LNCaP clone FGC (cell line): ENCODE results near the gene SSC5D.
A peak's percentile ranks its signal among the peaks of the same experiment; 100 is the strongest.

Experiments
- DNase-seq: peaks from one replicate; pipeline ENCODE4 v3.0.0-alpha.2; 2011; ENCODE audit warnings: low read depth
- H3K4me3 ChIP-seq: 2 replicates; pipeline ENCODE4 v1.5.1; 2011; ENCODE audit warnings: mild to moderate bottlenecking, low read depth, low read length, control low read depth
- CTCF ChIP-seq: IDR thresholded peaks from 2 replicates; pipeline ENCODE4 v1.5.1; 2012; ENCODE audit warnings: mild to moderate bottlenecking; ENCODE audit not compliant: control insufficient read depth, insufficient read depth; ENCODE audit errors: extremely low read depth

The SSC5D gene

DNA sequence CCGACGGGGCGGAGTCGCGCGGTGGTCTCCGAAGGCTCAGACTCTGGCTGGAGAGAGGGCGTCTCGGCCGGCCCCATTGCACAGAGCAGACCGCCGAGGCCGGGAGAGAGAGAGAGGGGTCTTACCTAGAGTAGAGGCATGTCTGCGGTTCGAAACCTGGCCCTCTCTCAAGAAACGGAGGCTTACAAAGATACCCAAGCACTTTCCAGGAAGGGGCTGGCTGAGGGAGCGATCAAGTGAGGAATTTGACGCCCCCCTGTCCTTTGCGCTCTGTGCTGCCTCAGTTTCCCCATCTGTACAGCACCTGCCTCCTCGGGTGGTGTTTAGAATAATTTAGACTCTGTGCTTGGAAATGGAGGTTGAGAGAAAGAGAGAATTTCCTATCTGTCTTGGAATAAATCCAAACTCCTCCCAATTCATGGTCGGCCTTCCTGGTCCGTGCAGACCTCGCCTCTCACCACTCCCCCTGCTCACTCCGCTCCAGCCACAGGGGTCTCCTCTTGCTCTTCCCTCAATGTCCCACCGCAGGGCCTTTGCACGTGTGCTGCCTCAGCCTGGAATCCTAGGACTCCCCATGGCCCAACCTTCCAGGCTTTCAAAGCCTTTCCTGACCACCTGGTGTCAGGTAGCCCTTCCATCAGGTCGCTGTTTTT lies 26.1 kb upstream of the SSC5D start:
- DNase-seq, result no peak
- TF ChIP-seq CTCF, result no peak
- H3K4me3 ChIP-seq, result peak overlapping the region; percentile 99

DNA sequence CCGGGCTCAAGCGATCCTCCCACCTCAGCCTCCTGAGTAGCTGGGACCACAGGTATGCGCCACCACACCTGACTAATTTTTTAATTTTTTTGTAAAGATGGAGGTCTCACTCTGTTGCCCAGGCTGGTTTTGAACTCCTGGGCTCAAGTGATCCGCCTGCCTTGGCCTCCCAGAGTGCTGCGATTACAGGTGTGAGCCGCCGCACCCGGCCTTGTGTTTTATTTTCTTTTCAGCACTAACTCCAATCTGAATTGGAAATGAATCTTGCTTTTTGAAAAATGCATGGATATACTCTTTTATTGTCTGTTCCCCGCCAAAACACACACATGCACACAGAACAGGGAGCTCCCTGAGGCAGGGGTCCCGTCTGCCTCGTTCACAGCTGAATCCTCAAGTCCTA lies 25.5 kb upstream of the SSC5D start:
- no peak for TF ChIP-seq CTCF
- DNase-seq, result no peak
- no peak overlapping the region; the same call in 1 of the 2 replicates for H3K4me3 ChIP-seq

DNA sequence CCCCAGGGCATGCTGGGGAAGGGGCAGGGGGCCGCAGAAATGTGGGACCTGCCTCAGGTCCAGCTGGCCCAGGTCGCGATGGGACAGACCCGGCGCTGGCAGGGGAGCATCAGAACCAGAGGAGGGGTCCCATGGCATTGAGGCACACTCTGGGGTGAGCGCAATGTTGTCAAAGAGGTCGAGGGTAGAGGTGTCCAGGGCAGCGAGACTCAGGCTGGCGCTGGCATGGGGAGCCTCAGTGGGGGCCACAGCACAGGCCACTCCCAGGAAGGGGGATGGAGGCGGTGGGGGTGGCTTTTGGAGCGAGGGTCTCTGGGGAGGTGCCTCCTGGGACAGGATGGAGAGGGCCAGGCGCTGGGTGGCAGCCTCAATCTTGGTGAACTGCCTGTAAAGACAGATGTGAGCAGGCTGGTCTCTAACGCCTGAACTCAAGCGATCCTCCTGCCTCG lies 24.6 kb upstream of the SSC5D start:
- H3K4me3 ChIP-seq, result no peak overlapping the region
- DNase-seq, result no peak
- TF ChIP-seq CTCF, result no peak

GRCh38 chr19:55464039-55464661 lies 24.1 kb upstream of the SSC5D start:
- TF ChIP-seq CTCF, result no peak
- H3K4me3 ChIP-seq, result no peak overlapping the region
- DNase-seq, result no peak

- no peak for DNase-seq
- no peak for TF ChIP-seq CTCF
- no peak within 1 kb of the TSS for H3K4me3 ChIP-seq
These were observed 23.6 kb upstream of the SSC5D start, which contains the start of gene C19orf85 for GRCh38 chr19:55464662-55465054. C19orf85 (minus strand) TSS chr19:55464751; CDS start chr19:55464554, 197 bp downstream.

DNA sequence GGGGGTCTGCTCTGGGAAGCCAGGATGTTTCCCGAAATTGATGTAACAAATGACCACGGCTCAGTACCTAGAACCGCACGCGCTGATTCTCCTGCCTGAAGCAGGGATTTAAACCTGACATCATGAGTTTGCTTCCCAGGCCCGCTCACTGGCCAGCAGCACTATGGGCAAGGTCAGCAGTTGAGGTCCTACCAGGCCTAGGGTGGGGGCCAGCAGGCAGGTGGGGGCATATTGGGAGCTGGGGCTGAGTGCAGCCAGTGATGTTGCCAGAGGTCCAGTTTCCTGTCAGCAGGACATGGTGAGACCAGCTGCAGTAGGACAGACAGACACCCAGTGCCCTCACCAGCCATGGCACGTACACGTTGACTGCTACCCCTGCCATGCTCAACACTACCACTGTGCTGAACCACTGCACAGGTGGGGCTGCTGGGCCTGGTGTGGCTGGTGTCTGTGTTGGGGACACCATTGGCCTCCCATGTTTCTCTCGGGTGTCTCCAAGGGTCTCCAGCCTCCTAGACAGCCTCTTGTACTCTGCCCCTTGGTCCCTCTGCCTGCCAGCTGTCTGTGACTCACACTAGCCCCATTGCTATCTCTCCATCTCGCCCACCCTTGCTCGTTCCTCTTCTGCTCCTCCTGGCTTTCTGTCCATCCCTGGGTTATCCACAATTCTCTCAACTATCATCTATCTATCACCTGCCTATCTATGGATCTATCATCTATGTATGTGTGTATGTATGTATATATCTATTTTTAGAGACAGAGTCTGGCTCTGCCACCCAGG lies 22.6 kb upstream of the SSC5D start:
- TF ChIP-seq CTCF, result no peak
- H3K4me3 ChIP-seq, result no peak overlapping the region
- no peak for DNase-seq
